ENCODE measurements around the gene PARN. TPM values are rescaled to one million over a fixed set of nuclear protein-coding genes. Genes with fewer than 3 reads are reported as not detected.
A peak's percentile ranks its signal among the peaks of the same experiment; 100 is the strongest.
"Not testable (repeated sequence)": the region's sequence is repeated elsewhere in the genome, so short reads cannot be mapped to it uniquely, and the experiment has no call there.

The PARN gene
- total and polyA plus RNA-seq, 2 donors (not counting 1 experiment from before 2014, with no cell fraction given), result 26.7 to 32.9 TPM

DNA sequence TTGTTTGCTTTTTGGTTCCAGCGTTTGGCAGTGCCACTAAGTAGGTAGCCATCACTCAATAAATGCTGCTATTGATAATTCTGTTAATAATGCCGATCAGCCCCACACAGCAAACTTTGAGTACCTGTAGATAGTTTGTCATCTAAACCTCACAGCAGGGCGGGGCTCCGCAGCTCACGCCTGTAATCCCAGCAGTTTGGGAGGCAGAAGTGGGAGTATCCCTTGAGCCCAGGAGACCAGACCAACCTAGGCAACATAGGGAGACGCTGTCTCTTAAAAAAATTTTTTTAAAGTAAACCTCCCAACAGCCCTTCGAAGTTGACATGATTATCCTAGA is 4.3 kb upstream of the PARN start:
- no peaks in the 10 kb centered on the region for H4K20me1 ChIP-seq (ENCODE audit: control insufficient read depth, extremely low read depth, insufficient read depth, low read length)
- no peak overlapping the region for H2AFZ ChIP-seq (ENCODE audit: low read length)
- no peak overlapping the region for H3K27ac ChIP-seq (ENCODE audit: insufficient read depth, low read length)
- no peaks in the 10 kb centered on the region for H3K36me3 ChIP-seq (ENCODE audit: control insufficient read depth, insufficient read depth, low read length)
- H3K9me3 ChIP-seq (ENCODE audit: control insufficient read depth, insufficient read depth, low read depth, low read length), result no peaks in the 10 kb centered on the region
- TF ChIP-seq EZH2 (IDR thresholded peaks at IDR 0.05; ENCODE audit: low read length, missing control alignments), result no peak
- TF ChIP-seq, protein P1, sequence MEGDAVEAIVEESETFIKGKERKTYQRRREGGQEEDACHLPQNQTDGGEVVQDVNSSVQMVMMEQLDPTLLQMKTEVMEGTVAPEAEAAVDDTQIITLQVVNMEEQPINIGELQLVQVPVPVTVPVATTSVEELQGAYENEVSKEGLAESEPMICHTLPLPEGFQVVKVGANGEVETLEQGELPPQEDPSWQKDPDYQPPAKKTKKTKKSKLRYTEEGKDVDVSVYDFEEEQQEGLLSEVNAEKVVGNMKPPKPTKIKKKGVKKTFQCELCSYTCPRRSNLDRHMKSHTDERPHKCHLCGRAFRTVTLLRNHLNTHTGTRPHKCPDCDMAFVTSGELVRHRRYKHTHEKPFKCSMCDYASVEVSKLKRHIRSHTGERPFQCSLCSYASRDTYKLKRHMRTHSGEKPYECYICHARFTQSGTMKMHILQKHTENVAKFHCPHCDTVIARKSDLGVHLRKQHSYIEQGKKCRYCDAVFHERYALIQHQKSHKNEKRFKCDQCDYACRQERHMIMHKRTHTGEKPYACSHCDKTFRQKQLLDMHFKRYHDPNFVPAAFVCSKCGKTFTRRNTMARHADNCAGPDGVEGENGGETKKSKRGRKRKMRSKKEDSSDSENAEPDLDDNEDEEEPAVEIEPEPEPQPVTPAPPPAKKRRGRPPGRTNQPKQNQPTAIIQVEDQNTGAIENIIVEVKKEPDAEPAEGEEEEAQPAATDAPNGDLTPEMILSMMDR (conservative IDR thresholded peaks at IDR 0.05 in 1 of 2, IDR thresholded peaks at IDR 0.05 in 1 of 2; ENCODE audit: low read depth in 1 of 2, low read length in 2 of 2), result no peak
- H3K9ac ChIP-seq (ENCODE audit: insufficient read depth, low read length), result no peak overlapping the region
- peaks cover 64% of the 10 kb centered on the region for H3K79me2 ChIP-seq (ENCODE audit: control insufficient read depth, insufficient read depth, low read length)
- no peak for DNase-seq (ENCODE audit: low read depth in 2 of 2)
- peak overlapping the region; percentile 91 for H3K4me2 ChIP-seq (ENCODE audit: extremely low read depth, insufficient read depth, low read length)
- peaks cover 2% of the 10 kb centered on the region for H3K4me1 ChIP-seq (ENCODE audit: control insufficient read depth, extremely low read depth, insufficient read depth, low read length)
- H3K4me3 ChIP-seq (replicated peaks in 1 of 4; ENCODE audit: control extremely low read depth in 1 of 4, insufficient read depth in 1 of 4, low read depth in 3 of 4, low read length in 4 of 4), result peak overlapping the region; percentile 91 to 99 (median 98)
- no peaks in the 10 kb centered on the region for H3K27me3 ChIP-seq (ENCODE audit: control insufficient read depth, insufficient read depth, low read length)

DNA sequence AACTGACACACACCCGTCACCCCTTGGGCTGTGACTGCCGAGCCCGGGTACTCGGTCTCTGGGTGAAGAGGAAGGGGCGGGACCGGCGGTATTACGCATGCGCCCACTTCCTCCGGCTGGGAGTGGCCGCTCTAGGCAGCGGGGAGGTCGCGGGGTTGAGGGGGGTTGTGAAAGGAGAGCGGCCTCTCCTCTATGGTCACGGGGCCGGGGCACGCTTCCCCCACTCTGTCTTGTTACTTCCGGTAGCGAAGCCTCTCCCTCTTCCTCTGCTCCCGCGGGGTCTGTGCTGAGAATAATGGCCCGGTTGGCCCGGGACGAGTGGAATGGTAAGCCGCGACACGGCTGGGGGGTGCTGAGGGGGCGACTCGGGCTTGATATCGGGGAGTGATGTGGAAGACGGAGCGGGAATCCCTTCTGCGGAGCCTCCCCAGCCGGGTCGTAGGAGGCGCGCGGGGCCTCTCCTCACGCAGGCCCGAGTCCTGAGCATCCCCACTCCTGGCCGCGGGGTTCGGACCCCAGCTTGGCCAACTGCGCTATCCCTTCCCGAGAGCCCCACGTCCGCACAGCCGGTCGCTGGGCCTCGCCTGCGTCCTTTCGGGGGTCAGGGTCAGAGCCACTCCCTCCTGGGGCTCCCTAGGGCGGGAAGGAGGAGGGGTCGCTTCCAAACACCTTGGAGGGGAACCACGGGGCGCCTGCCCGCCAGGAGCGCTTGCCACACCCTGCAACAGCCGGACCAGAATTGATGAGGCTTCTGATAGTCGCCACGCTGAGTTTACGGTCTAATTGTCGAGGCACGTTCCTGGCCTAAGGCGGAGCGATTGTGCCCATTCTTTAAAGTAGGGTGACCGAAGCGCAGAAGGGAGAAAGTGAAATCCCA is 2.9 kb upstream of the PARN start, which contains the start of gene BFAR:
Gene BFAR (plus strand): TSS at position 259 of the 877 bp plus-strand sequence. CDS start 11,396 bp downstream, outside the sequence.
- Histone ChIP-seq H4K20me1 (ENCODE audit: control insufficient read depth, extremely low read depth, insufficient read depth, low read length) (no peaks in the 10 kb centered on the region), H3K4me2 (ENCODE audit: extremely low read depth, insufficient read depth, low read length) (peak within 1 kb of the TSS; percentile 96), H3K36me3 (ENCODE audit: control insufficient read depth, insufficient read depth, low read length) (no peaks in the 10 kb centered on the region), H3K4me3 (replicated peaks in 1 of 4; ENCODE audit: control extremely low read depth in 1 of 4, insufficient read depth in 1 of 4, low read depth in 3 of 4, low read length in 4 of 4) (peak within 1 kb of the TSS; percentile 91 to 99 (median 98)), H2AFZ (ENCODE audit: low read length) (peak within 1 kb of the TSS; percentile 69), H3K9ac (ENCODE audit: insufficient read depth, low read length) (peak within 1 kb of the TSS; percentile 98), H3K4me1 (ENCODE audit: control insufficient read depth, extremely low read depth, insufficient read depth, low read length) (peaks cover 6% of the 10 kb centered on the region), H3K9me3 (ENCODE audit: control insufficient read depth, insufficient read depth, low read depth, low read length) (no peaks in the 10 kb centered on the region), H3K79me2 (ENCODE audit: control insufficient read depth, insufficient read depth, low read length) (peaks cover 57% of the 10 kb centered on the region), H3K27ac (ENCODE audit: insufficient read depth, low read length) (peak within 1 kb of the TSS; percentile 99), H3K27me3 (ENCODE audit: control insufficient read depth, insufficient read depth, low read length) (no peaks in the 10 kb centered on the region)
- TF ChIP-seq, protein P1 (conservative IDR thresholded peaks at IDR 0.05 in 1 of 2, IDR thresholded peaks at IDR 0.05 in 1 of 2; ENCODE audit: low read depth in 1 of 2, low read length in 2 of 2), result no peak
- TF ChIP-seq EZH2 (IDR thresholded peaks at IDR 0.05; ENCODE audit: low read length, missing control alignments), result no peak
- DNase-seq (ENCODE audit: low read depth in 2 of 2), result peak; percentile 93 to 96

DNA sequence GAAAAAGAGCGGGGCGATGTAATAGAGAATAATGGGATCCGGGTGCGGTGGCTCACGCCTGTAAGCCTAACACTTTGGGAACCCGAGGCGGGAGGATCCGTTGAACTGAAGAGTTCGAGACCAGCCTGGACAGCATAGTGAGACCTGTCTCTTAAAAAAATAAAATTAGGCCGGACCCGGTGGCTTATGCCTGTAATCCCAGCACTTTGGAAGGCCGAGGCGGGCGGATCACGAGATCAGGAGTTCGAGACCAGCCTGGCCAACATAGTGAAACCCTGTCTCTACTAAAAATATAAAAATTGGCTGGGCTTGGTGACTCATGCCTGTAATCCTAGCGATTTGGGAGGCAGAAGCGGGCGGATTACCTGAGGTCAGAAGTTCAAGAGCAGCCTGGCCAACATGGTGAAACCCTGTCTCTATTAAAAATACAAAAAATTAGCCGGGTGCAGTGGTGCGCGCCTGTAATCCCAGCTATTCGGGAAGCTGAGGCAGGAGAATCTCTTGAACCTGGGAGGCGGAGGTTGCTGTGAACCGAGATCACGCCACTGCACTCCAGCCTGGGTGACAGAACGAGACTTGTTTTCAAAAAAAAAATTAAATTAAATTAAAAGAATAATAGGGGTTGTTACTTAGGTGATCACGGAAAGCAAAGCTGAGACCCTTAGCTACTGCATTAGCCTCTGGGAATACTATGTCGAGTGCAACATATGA is 715 bp upstream of the PARN start:
- DNase-seq (ENCODE audit: low read depth in 2 of 2), result not testable (repeated sequence)

More for the DNA sequence above, 715 bp upstream of the PARN start:
- H3K4me2 ChIP-seq (ENCODE audit: extremely low read depth, insufficient read depth, low read length), result peak overlapping the region; percentile 87
- H3K9me3 ChIP-seq (ENCODE audit: control insufficient read depth, insufficient read depth, low read depth, low read length); H3K4me1 ChIP-seq (ENCODE audit: control insufficient read depth, extremely low read depth, insufficient read depth, low read length); H3K27me3 ChIP-seq (ENCODE audit: control insufficient read depth, insufficient read depth, low read length); H3K36me3 ChIP-seq (ENCODE audit: control insufficient read depth, insufficient read depth, low read length); H4K20me1 ChIP-seq (ENCODE audit: control insufficient read depth, extremely low read depth, insufficient read depth, low read length); H3K9ac ChIP-seq (ENCODE audit: insufficient read depth, low read length): not testable (repeated sequence)
- peak overlapping the region; percentile 91 for H2AFZ ChIP-seq (ENCODE audit: low read length)
- peak overlapping the region; percentile 71 for H3K27ac ChIP-seq (ENCODE audit: insufficient read depth, low read length)
- peaks cover 39% of the 10 kb centered on the region for H3K79me2 ChIP-seq (ENCODE audit: control insufficient read depth, insufficient read depth, low read length)
- peak overlapping the region in 3 of 4 experiments; percentile 32 to 50 (median 41) for H3K4me3 ChIP-seq (replicated peaks in 1 of 4; ENCODE audit: control extremely low read depth in 1 of 4, insufficient read depth in 1 of 4, low read depth in 3 of 4, low read length in 4 of 4)
